PC-3 (cell line): Measurements from ENCODE around the gene CERS1.

Experiments used
- CTCF ChIP-seq: fragments of 300-600 bp; sonication (generic); conservative IDR thresholded peaks from 2 replicates; pipeline ENCODE4 v1.5.1; 2017; ENCODE audit warnings: antibody characterized with exemption, low read depth, mild to moderate bottlenecking, low read length
- EZH2 ChIP-seq: fragments of 300-600 bp; sonication (generic); IDR thresholded peaks from one replicate; pipeline ENCODE4 v1.6.1; 2017; ENCODE audit warnings: antibody characterized with exemption, mild to moderate bottlenecking, low read length; ENCODE audit not compliant: unreplicated experiment
- EZH2phosphoT487 ChIP-seq: fragments of 300-600 bp; sonication (generic); IDR thresholded peaks from 2 replicates; pipeline ENCODE4 v1.6.1; 2018; ENCODE audit warnings: mild to moderate bottlenecking, antibody characterized with exemption, low read length, borderline replicate concordance

- TF ChIP-seq EZH2 (no peak), CTCF (no peak), EZH2phosphoT487 (peak; percentile 91)
Measured at GRCh38 chr19:18939922-18940768, 44.2 kb upstream of the CERS1 start.
